Loucy (cell line): ENCODE data around the gene MYOM1.

ENCODE experiments used
- H2AFZ ChIP-seq: fragments of 200-600 bp; sonication (generic); 2 replicates; pipeline ENCODE4 v1.6.0; 2016; ENCODE audit warnings: antibody characterized with exemption, mild to moderate bottlenecking, low read length, moderate library complexity
- H3F3A ChIP-seq: fragments of 200-600 bp; 2 replicates; pipeline ENCODE4 v1.6.0; 2016; ENCODE audit warnings: antibody characterized with exemption, low read depth, mild to moderate bottlenecking
- H3K27me3 ChIP-seq: fragments of 200-600 bp; sonication (generic); 2 replicates; pipeline ENCODE4 v1.6.1; 2014; ENCODE audit warnings: low read length, mild to moderate bottlenecking; ENCODE audit not compliant: insufficient read depth, poor library complexity, severe bottlenecking
- H3K36me3 ChIP-seq: fragments of 200-600 bp; sonication (generic); 2 replicates; pipeline ENCODE4 v1.6.1; 2016; ENCODE audit warnings: low read length; ENCODE audit not compliant: insufficient read depth
- H3K4me1 ChIP-seq: fragments of 200-600 bp; sonication (generic); 2 replicates; pipeline ENCODE4 v1.5.1; 2014; ENCODE audit warnings: low read length, mild to moderate bottlenecking; ENCODE audit not compliant: insufficient read depth, poor library complexity, severe bottlenecking
- H3K4me2 ChIP-seq: fragments of 200-600 bp; sonication (generic); 2 replicates; pipeline ENCODE4 v1.6.0; 2014; ENCODE audit warnings: antibody characterized with exemption, low read length, low read depth, mild to moderate bottlenecking; ENCODE audit not compliant: poor library complexity, severe bottlenecking
- H3K4me3 ChIP-seq: fragments of 200-600 bp; sonication (generic); 2 replicates; pipeline ENCODE4 v1.5.1; 2014; ENCODE audit warnings: low read length, mild to moderate bottlenecking, mixed read lengths; ENCODE audit not compliant: poor library complexity, severe bottlenecking
- H3K79me2 ChIP-seq: fragments of 200-600 bp; sonication (generic); 2 replicates; pipeline ENCODE4 v1.6.1; 2014; ENCODE audit warnings: low read length; ENCODE audit not compliant: insufficient read depth
- H3K9ac ChIP-seq: fragments of 200-600 bp; sonication (generic); 2 replicates; pipeline ENCODE4 v1.6.0; 2014; ENCODE audit warnings: mild to moderate bottlenecking, low read depth, low read length, moderate library complexity; ENCODE audit not compliant: poor library complexity, severe bottlenecking
- H3K9me2 ChIP-seq: fragments of 200-600 bp; sonication (generic); replicated peaks from 2 replicates; pipeline ENCODE4 v1.6.1; 2016; ENCODE audit warnings: low read depth, low read length, mixed read lengths
- H3K9me3 ChIP-seq: fragments of 200-600 bp; sonication (generic); 2 replicates; pipeline ENCODE4 v1.6.1; 2014; ENCODE audit warnings: mild to moderate bottlenecking, antibody characterized with exemption, low read length, low read depth; ENCODE audit not compliant: insufficient read depth
- H4K20me1 ChIP-seq: fragments of 200-600 bp; sonication (generic); 2 replicates; pipeline ENCODE4 v1.6.0; 2014; ENCODE audit warnings: antibody characterized with exemption, low read length, mild to moderate bottlenecking; ENCODE audit not compliant: insufficient read depth, poor library complexity, severe bottlenecking
- CTCF ChIP-seq: fragments of 200-600 bp; sonication (generic); conservative IDR thresholded peaks from 2 replicates; pipeline ENCODE4 v1.5.1; 2014; ENCODE audit warnings: mild to moderate bottlenecking, antibody characterized with exemption, low read length
- EZH2phosphoT487 ChIP-seq: fragments of 200-600 bp; IDR thresholded peaks from 2 replicates; pipeline ENCODE4 v1.6.1; 2018; ENCODE audit warnings: antibody characterized with exemption, mild to moderate bottlenecking, moderate library complexity, borderline replicate concordance

Gene MYOM1

GRCh38 chr18:3147935-3148554 lies 71.7 kb downstream of the MYOM1 start:
- H3K4me2 ChIP-seq = no peak overlapping the region
- no peak for TF ChIP-seq CTCF
- no peak for TF ChIP-seq EZH2phosphoT487
- no peaks in the 10 kb centered on the region for H4K20me1 ChIP-seq
- H3K79me2 ChIP-seq = no peaks in the 10 kb centered on the region
- H3K9me2 ChIP-seq = no peaks in the 10 kb centered on the region
- no peak overlapping the region for H3K4me3 ChIP-seq
- H3K9ac ChIP-seq = no peak overlapping the region
- no peak overlapping the region for H2AFZ ChIP-seq
- no peaks in the 10 kb centered on the region for H3K27me3 ChIP-seq
- no peaks in the 10 kb centered on the region for H3K36me3 ChIP-seq
- H3K4me1 ChIP-seq = peaks cover 4% of the 10 kb centered on the region
- no peaks in the 10 kb centered on the region for H3F3A ChIP-seq
- peaks cover 4% of the 10 kb centered on the region; the same call in 1 of the 2 replicates for H3K9me3 ChIP-seq

DNA sequence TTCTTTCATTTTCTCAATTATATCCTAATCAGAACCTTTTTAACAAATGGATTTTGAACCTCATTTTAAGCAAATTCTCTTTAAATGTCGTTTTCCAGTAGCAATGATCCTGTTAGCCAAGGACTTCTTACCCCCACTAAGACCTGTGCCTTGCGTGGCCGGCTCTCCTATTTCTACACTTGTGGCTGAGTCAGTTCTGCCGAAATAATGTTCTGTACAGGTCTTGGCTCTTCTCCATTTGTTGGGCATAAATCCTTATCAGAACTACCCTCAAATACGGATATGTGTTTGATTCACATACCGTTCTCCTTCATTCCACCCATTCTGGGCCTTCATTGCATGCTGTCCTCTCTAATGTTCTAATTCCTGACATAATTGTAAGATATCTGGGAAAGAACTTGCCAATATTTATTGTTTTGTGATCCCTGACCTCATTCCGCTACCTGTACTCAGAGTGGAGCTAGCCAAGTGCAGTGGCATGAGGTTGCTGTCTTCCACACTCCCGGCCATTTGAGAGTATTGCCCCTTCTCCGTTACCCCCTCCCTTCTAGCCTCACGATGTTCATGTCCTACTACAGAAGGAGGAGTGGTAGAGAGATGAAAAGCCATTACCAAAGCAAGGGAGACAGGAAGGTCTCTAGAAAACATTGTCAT lies 78.7 kb downstream of the MYOM1 start:
- no peak overlapping the region for H3K4me2 ChIP-seq
- H2AFZ ChIP-seq = no peak overlapping the region
- H3K4me3 ChIP-seq = no peak overlapping the region
- no peak overlapping the region for H3K9ac ChIP-seq
- H3F3A ChIP-seq = no peaks in the 10 kb centered on the region
- no peaks in the 10 kb centered on the region for H3K4me1 ChIP-seq
- H3K36me3 ChIP-seq = no peaks in the 10 kb centered on the region
- TF ChIP-seq EZH2phosphoT487 (no peak), CTCF (no peak)
- H3K9me2 ChIP-seq = no peaks in the 10 kb centered on the region
- H3K27me3 ChIP-seq = no peaks in the 10 kb centered on the region
- H3K79me2 ChIP-seq = no peaks in the 10 kb centered on the region
- peaks cover 12% of the 10 kb centered on the region; the same call in 1 of the 2 replicates for H3K9me3 ChIP-seq
- no peaks in the 10 kb centered on the region for H4K20me1 ChIP-seq

- Histone ChIP-seq H3K4me2 (no peak overlapping the region), H3K4me3 (no peak overlapping the region), H3F3A (no peaks in the 10 kb centered on the region), H3K9ac (no peak overlapping the region), H3K4me1 (no peaks in the 10 kb centered on the region), H3K79me2 (no peaks in the 10 kb centered on the region), H2AFZ (no peak overlapping the region), H3K27me3 (no peaks in the 10 kb centered on the region), H3K9me3 (peaks cover 12% of the 10 kb centered on the region; the same call in 1 of the 2 replicates), H4K20me1 (no peaks in the 10 kb centered on the region), H3K9me2 (no peaks in the 10 kb centered on the region), H3K36me3 (no peaks in the 10 kb centered on the region)
- TF ChIP-seq EZH2phosphoT487 (no peak), CTCF (no peak)
These were observed 79.4 kb downstream of the MYOM1 start for GRCh38 chr18:3140342-3140741.
